ENCODE measurements around the gene FAF2.

Gene FAF2

GRCh38 chr5:176470539-176470938 is 22.4 kb downstream of the FAF2 start:
- Histone ChIP-seq H3K9me3 (ENCODE audit: control insufficient read depth, low read length) (no peaks in the 10 kb centered on the region), H2BK5ac (ENCODE audit: low read depth, low read length, poor library complexity, severe bottlenecking) (no peak overlapping the region), H3K27me3 (ENCODE audit: control insufficient read depth in 1 of 2, insufficient read depth in 1 of 2, low read length in 2 of 2) (no peaks in the 10 kb centered on the region), H2BK12ac (ENCODE audit: low read length in 2 of 2) (no peak overlapping the region), H3K18ac (ENCODE audit: low read depth in 1 of 2, low read length in 2 of 2) (no peak overlapping the region), H4K91ac (ENCODE audit: low read length) (no peak overlapping the region), H3K14ac (ENCODE audit: low read length in 2 of 2) (no peak overlapping the region), H2BK120ac (ENCODE audit: low read depth, low read length) (no peak overlapping the region), H3K23ac (ENCODE audit: low read length in 2 of 2) (no peak overlapping the region), H2BK15ac (ENCODE audit: low read depth, poor library complexity, severe bottlenecking) (no peak overlapping the region), H3K27ac (ENCODE audit: low read length, poor library complexity, severe bottlenecking) (no peak overlapping the region), H3K4me2 (ENCODE audit: low read length, poor library complexity, severe bottlenecking) (no peak overlapping the region), H3K4me3 (ENCODE audit: insufficient read depth in 1 of 2, low read depth in 1 of 2, low read length in 2 of 2) (no peak overlapping the region), H2AK5ac (ENCODE audit: low read length, severe bottlenecking) (no peak overlapping the region), H3K9ac (ENCODE audit: low read length) (no peak overlapping the region), H3K79me1 (replicated peaks; ENCODE audit: low read length, poor library complexity, severe bottlenecking) (peaks cover 9% of the 10 kb centered on the region), H3K4ac (ENCODE audit: low read depth in 1 of 2, low read length in 2 of 2) (no peak overlapping the region), H3K4me1 (ENCODE audit: control insufficient read depth, insufficient read depth, low read depth, low read length) (peaks cover 1% of the 10 kb centered on the region), H3K36me3 (ENCODE audit: control insufficient read depth in 1 of 2, insufficient read depth in 2 of 2, low read depth in 1 of 2, low read length in 2 of 2) (peaks cover 13 to 32% of the 10 kb centered on the region in 2 experiments), H2AFZ (ENCODE audit: low read depth, low read length) (no peak overlapping the region), H4K8ac (ENCODE audit: low read length) (no peak overlapping the region)
- no peak for DNase-seq
- WGBS, result 92% methylated on average over 4 of the region's 4 CpGs

GRCh38 chr5:176471098-176471497 is 22.9 kb downstream of the FAF2 start:
- H3K79me1 ChIP-seq (replicated peaks; ENCODE audit: low read length, poor library complexity, severe bottlenecking), result peaks cover 11% of the 10 kb centered on the region
- H4K8ac ChIP-seq (ENCODE audit: low read length), result no peak overlapping the region
- no peak for DNase-seq
- H2BK15ac ChIP-seq (ENCODE audit: low read depth, poor library complexity, severe bottlenecking), result no peak overlapping the region
- no peak overlapping the region for H3K9ac ChIP-seq (ENCODE audit: low read length)
- no peak overlapping the region for H3K4me2 ChIP-seq (ENCODE audit: low read length, poor library complexity, severe bottlenecking)
- no peak overlapping the region for H2BK5ac ChIP-seq (ENCODE audit: low read depth, low read length, poor library complexity, severe bottlenecking)
- H3K4me1 ChIP-seq (ENCODE audit: control insufficient read depth, insufficient read depth, low read depth, low read length), result peaks cover 1% of the 10 kb centered on the region
- no peak overlapping the region for H2AFZ ChIP-seq (ENCODE audit: low read depth, low read length)
- no peak overlapping the region for H2AK5ac ChIP-seq (ENCODE audit: low read length, severe bottlenecking)
- no peaks in the 10 kb centered on the region for H3K27me3 ChIP-seq (ENCODE audit: control insufficient read depth in 1 of 2, insufficient read depth in 1 of 2, low read length in 2 of 2)
- H3K27ac ChIP-seq (ENCODE audit: low read length, poor library complexity, severe bottlenecking), result no peak overlapping the region
- no peaks in the 10 kb centered on the region for H3K9me3 ChIP-seq (ENCODE audit: control insufficient read depth, low read length)
- peaks cover 17 to 33% of the 10 kb centered on the region in 2 experiments for H3K36me3 ChIP-seq (ENCODE audit: control insufficient read depth in 1 of 2, insufficient read depth in 2 of 2, low read depth in 1 of 2, low read length in 2 of 2)
- no CpG with 5 or more reads among the region's 2 CpGs for WGBS
- H3K23ac ChIP-seq (ENCODE audit: low read length in 2 of 2), result no peak overlapping the region
- no peak overlapping the region for H3K14ac ChIP-seq (ENCODE audit: low read length in 2 of 2)
- no peak overlapping the region for H3K18ac ChIP-seq (ENCODE audit: low read depth in 1 of 2, low read length in 2 of 2)
- H3K4me3 ChIP-seq (ENCODE audit: insufficient read depth in 1 of 2, low read depth in 1 of 2, low read length in 2 of 2), result no peak overlapping the region
- H3K4ac ChIP-seq (ENCODE audit: low read depth in 1 of 2, low read length in 2 of 2), result no peak overlapping the region
- H2BK120ac ChIP-seq (ENCODE audit: low read depth, low read length), result no peak overlapping the region
- no peak overlapping the region for H2BK12ac ChIP-seq (ENCODE audit: low read length in 2 of 2)
- H4K91ac ChIP-seq (ENCODE audit: low read length), result no peak overlapping the region

GRCh38 chr5:176473335-176474006 is 25.3 kb downstream of the FAF2 start:
- Histone ChIP-seq H3K4me3 (ENCODE audit: insufficient read depth in 1 of 2, low read depth in 1 of 2, low read length in 2 of 2) (no peak overlapping the region), H3K23ac (ENCODE audit: low read length in 2 of 2) (no peak overlapping the region), H2AFZ (ENCODE audit: low read depth, low read length) (no peak overlapping the region), H4K91ac (ENCODE audit: low read length) (no peak overlapping the region), H2AK5ac (ENCODE audit: low read length, severe bottlenecking) (no peak overlapping the region), H3K14ac (ENCODE audit: low read length in 2 of 2) (no peak overlapping the region), H2BK12ac (ENCODE audit: low read length in 2 of 2) (no peak overlapping the region), H2BK5ac (ENCODE audit: low read depth, low read length, poor library complexity, severe bottlenecking) (no peak overlapping the region), H3K27ac (ENCODE audit: low read length, poor library complexity, severe bottlenecking) (no peak overlapping the region), H3K4me1 (ENCODE audit: control insufficient read depth, insufficient read depth, low read depth, low read length) (no peaks in the 10 kb centered on the region), H3K4ac (ENCODE audit: low read depth in 1 of 2, low read length in 2 of 2) (no peak overlapping the region), H3K36me3 (ENCODE audit: control insufficient read depth in 1 of 2, insufficient read depth in 2 of 2, low read depth in 1 of 2, low read length in 2 of 2) (peaks cover 13 to 38% of the 10 kb centered on the region in 2 experiments), H4K8ac (ENCODE audit: low read length) (no peak overlapping the region), H3K9me3 (ENCODE audit: control insufficient read depth, low read length) (no peaks in the 10 kb centered on the region), H3K4me2 (ENCODE audit: low read length, poor library complexity, severe bottlenecking) (no peak overlapping the region), H2BK15ac (ENCODE audit: low read depth, poor library complexity, severe bottlenecking) (no peak overlapping the region), H3K18ac (ENCODE audit: low read depth in 1 of 2, low read length in 2 of 2) (peak overlapping the region in 1 of 2 experiments; percentile 12), H3K9ac (ENCODE audit: low read length) (no peak overlapping the region), H3K79me1 (replicated peaks; ENCODE audit: low read length, poor library complexity, severe bottlenecking) (peaks cover 14% of the 10 kb centered on the region), H2BK120ac (ENCODE audit: low read depth, low read length) (no peak overlapping the region), H3K27me3 (ENCODE audit: control insufficient read depth in 1 of 2, insufficient read depth in 1 of 2, low read length in 2 of 2) (no peaks in the 10 kb centered on the region)
- DNase-seq, result no peak
- 99% methylated on average over 5 of the region's 7 CpGs for WGBS

DNA sequence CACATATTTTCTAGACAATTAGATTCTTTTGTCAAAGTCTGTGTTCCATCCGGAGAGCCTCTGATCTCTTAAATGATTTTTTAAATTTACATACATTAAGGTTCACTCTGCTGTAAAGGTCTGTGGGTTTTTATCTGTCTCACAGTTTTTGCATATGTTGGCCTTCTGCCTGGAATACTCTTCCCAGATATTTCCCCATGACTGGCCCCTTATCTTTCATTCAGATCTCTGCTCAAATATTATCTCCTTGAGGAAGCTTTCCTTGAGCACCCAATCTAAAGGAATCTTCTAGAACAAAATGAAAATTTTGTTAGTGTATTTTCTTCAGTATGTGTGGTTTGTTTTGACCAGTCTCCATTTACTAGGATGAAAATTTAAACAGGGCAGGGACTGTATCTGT is 26.3 kb downstream of the FAF2 start:
- Histone ChIP-seq H3K27ac (ENCODE audit: low read length, poor library complexity, severe bottlenecking) (no peak overlapping the region), H2AK5ac (ENCODE audit: low read length, severe bottlenecking) (no peak overlapping the region), H4K91ac (ENCODE audit: low read length) (no peak overlapping the region), H2BK120ac (ENCODE audit: low read depth, low read length) (no peak overlapping the region), H4K8ac (ENCODE audit: low read length) (no peak overlapping the region), H3K4me2 (ENCODE audit: low read length, poor library complexity, severe bottlenecking) (no peak overlapping the region), H3K9me3 (ENCODE audit: control insufficient read depth, low read length) (no peaks in the 10 kb centered on the region), H3K4ac (ENCODE audit: low read depth in 1 of 2, low read length in 2 of 2) (no peak overlapping the region), H2BK12ac (ENCODE audit: low read length in 2 of 2) (no peak overlapping the region), H3K36me3 (ENCODE audit: control insufficient read depth in 1 of 2, insufficient read depth in 2 of 2, low read depth in 1 of 2, low read length in 2 of 2) (peaks cover 13 to 48% of the 10 kb centered on the region in 2 experiments), H3K4me3 (ENCODE audit: insufficient read depth in 1 of 2, low read depth in 1 of 2, low read length in 2 of 2) (no peak overlapping the region), H3K79me1 (replicated peaks; ENCODE audit: low read length, poor library complexity, severe bottlenecking) (peaks cover 15% of the 10 kb centered on the region), H3K4me1 (ENCODE audit: control insufficient read depth, insufficient read depth, low read depth, low read length) (no peaks in the 10 kb centered on the region), H2AFZ (ENCODE audit: low read depth, low read length) (no peak overlapping the region), H3K23ac (ENCODE audit: low read length in 2 of 2) (no peak overlapping the region), H3K27me3 (ENCODE audit: control insufficient read depth in 1 of 2, insufficient read depth in 1 of 2, low read length in 2 of 2) (no peaks in the 10 kb centered on the region), H3K18ac (ENCODE audit: low read depth in 1 of 2, low read length in 2 of 2) (no peak overlapping the region), H3K9ac (ENCODE audit: low read length) (no peak overlapping the region), H2BK15ac (ENCODE audit: low read depth, poor library complexity, severe bottlenecking) (no peak overlapping the region), H3K14ac (ENCODE audit: low read length in 2 of 2) (no peak overlapping the region), H2BK5ac (ENCODE audit: low read depth, low read length, poor library complexity, severe bottlenecking) (no peak overlapping the region)
- DNase-seq, result peak; percentile 33
- no CpG with 5 or more reads among the region's 1 CpG for WGBS
